GM18526 (cell line): Measurements from ENCODE around the gene IL1RAP.

ENCODE experiments used
- POLR2A ChIP-seq: IDR thresholded peaks from 3 replicates; pipeline ENCODE4 v1.6.1; 2011; ENCODE audit not compliant: insufficient read length; ENCODE audit errors: extremely low read depth

IL1RAP gene

DNA sequence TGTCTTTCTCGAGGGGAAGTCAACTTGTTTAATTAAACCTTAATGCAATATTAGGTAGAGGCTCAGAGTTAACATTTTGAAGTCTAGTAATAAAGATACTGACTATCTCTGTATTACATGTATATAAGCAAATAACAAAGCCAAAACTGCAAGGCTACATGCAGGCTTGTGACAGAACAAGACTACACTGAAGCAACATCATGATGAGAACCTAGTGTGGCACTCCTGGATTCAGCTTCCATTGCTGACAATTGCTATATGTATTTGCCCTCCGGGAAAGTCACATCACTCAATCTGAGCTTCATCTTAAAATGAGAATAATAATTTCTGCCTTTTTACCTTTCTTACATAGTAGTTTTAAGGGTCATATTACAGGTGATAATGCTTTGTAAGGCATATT is 15.6 kb upstream of the IL1RAP start:
- no peak for TF ChIP-seq POLR2A

DNA sequence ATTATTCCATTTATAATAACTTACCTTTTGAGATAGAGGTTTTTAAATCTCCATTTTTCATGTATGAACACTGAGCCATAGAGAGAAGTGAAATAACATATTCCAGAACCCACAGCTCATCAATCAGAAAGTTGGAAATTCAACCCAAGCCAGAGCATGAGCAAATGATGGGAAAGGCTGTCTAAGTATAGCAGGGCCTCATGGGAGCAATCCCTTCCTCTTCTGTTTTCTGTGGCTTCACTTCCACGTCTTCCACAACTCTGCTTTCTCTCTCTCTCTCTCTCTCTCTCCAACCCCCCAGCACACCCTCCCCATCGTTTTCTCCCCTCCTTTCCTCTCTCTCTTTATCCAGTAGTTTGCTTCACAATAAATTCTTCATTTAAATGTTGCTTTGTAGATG is 14.8 kb upstream of the IL1RAP start:
- no peak for TF ChIP-seq POLR2A

DNA sequence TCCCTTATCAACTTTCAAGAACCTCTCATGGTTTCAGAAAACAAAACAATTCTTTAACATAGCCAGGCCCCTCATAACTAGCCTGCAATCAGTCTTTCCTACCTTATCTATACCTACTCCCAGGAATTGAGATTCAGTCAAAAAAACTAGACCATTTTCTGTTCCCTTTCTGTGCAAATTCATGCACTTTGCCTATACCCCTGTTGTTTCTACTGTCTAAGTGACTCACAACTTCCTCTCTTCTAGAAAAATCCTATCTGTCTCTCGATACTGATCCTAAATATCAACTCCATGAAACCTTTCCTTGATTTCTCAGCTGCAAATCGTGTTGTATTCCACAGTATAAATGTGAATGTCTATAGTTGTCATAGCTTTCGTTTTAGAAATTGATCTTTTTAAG is 10.9 kb upstream of the IL1RAP start:
- TF ChIP-seq POLR2A = no peak

DNA sequence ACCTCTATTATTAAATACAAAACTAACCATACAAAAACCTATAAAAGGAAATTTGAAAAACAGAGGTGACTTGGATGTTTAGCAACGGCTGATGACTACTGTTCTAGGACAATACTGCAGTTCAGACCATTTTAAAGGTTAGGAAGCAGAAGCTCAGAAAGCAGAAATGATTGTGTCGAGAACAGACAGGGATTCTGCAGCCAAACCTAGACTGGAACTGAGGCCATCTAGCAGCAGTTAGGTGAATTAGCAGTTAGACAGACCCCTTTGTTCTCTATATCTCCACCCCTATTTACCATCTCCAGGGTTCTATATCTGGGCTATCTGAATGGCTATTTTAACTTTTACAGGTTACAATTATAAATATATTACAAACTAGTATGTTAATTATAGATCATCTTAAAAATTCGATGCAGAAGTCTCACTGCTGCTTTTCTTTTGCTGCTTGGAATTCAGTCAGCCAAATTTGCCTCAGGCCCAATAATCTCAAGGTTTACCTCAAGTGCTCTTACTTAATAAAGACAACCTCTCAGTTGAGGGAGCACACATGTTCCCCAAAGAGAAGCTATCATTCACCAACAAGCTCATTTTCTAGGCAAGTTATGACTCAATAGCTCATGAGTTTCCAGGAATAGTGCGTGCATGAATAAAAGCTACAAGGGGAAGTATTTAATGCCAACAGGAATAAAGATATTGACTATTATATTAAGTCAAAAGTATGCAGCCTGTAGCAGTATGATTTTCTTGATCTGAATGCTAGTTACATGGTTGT is 9.3 kb upstream of the IL1RAP start:
- TF ChIP-seq POLR2A = no peak

DNA sequence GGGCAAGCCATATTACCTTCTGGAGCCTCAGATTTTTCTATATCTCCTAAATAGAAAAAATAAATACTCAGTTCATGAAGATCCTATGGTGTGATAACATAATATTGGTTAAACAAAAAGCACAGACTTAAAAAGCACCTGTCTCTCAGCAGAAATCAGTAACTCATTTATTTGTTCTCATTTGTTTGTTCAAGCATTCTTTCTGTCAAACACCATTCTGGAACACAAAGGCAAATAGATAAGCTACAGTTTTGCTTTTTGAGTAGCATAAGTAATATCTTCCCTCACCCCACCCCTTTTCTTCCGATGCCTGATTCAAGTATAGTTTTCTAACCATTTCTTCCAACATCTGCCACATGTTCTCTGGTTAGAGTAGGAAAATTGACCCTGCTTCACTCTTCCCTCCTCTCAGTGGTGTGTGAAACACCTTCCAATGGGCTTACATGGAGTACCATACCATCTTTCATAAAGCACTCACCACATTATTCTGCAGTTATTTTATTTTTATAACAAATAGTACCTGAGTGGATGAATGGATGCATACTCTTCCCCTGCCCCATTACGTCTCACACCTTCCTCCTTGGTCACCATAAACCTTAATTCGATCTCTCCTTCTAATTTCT is 8.4 kb upstream of the IL1RAP start:
- no peak for TF ChIP-seq POLR2A

- no peak for TF ChIP-seq POLR2A
Observed at GRCh38 chr3:190506271-190506670, 7.6 kb upstream of the IL1RAP start.

- TF ChIP-seq POLR2A = no peak
Observed at GRCh38 chr3:190512666-190513065, 1.2 kb upstream of the IL1RAP start.

DNA sequence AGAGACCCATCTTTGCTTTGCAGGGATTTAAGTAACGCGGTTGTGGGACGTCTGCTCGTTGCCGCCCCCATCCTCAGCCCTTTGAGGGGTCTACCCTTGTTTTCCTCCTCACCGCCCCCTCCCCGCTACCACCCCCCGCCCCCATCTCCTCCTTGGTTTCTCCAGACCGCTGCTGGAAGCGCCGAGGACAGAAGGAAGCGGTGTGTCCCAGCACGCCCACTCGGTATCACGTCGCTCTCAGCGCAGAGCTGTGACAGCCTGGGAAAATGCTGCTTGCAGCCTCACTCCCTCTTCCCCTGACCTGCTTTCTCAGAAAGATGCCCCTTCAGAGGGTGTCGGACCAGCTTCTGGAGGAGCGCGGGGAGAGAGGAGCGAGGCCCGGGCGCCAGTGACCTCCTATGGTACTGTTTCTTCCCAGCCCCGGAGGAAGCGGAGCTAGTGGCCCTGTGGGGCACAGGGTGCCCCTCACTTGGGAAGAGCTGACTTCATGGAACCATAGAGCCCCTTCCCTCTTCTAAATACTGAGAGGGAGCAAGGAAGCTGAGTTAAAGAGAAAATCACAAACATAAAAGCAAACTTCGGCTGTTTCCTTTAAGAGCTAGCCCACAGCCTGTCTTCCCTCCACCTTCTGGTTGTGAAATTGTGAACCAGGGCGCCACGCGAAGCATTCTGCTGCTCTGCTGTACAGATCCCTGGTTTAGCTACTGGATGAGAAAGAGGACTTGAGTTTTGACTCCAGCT is 698 bp downstream of the IL1RAP start:
- no peak for TF ChIP-seq POLR2A

DNA sequence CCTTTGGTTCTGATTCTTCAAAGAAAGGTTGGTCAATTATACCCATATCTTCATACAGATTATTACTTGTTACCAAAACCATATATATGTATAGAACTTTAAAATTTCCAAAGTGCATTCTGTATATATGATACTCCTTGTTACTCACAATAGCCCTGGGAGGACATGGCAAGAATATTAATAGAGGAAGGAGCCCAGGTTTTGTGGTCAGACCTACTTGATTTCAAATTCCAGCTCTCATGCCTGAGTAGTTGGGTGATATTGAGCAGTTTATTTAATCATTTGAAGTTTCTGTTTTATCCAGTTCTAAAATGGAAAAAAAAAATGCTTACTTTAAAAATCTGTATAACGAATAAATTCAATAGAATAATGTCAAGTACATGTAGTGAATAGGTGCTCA is 2.5 kb downstream of the IL1RAP start:
- TF ChIP-seq POLR2A = no peak

- TF ChIP-seq POLR2A = no peak
Observed at GRCh38 chr3:190517687-190518086, 3.8 kb downstream of the IL1RAP start.

- no peak for TF ChIP-seq POLR2A
Observed at GRCh38 chr3:190519886-190520285, 6.0 kb downstream of the IL1RAP start.

DNA sequence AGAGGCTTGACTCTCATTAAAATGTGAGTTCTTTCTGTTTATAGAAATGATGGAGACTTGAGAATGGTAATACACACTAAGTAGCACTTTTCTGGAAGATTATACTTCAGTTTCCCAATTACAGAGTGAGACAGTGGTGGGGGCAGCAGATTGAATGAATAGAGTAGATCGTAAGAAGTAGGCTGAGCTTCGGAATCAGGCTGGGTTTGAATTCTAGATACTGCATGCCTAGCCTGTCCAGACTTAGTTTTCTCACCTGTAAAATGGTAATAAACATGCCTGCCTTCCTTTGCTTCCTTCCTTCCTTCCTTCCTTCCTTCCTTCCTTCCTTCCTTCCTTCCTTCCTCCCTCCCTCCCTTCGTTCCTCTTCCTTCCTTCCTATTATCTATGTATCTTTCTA is 8.1 kb downstream of the IL1RAP start:
- no peak for TF ChIP-seq POLR2A

GRCh38 chr3:190522621-190523222 is 8.8 kb downstream of the IL1RAP start:
- no peak for TF ChIP-seq POLR2A

- TF ChIP-seq POLR2A = no peak
Observed at GRCh38 chr3:190524942-190525341, 11.1 kb downstream of the IL1RAP start.

GRCh38 chr3:190525634-190526033 is 11.7 kb downstream of the IL1RAP start:
- no peak for TF ChIP-seq POLR2A

DNA sequence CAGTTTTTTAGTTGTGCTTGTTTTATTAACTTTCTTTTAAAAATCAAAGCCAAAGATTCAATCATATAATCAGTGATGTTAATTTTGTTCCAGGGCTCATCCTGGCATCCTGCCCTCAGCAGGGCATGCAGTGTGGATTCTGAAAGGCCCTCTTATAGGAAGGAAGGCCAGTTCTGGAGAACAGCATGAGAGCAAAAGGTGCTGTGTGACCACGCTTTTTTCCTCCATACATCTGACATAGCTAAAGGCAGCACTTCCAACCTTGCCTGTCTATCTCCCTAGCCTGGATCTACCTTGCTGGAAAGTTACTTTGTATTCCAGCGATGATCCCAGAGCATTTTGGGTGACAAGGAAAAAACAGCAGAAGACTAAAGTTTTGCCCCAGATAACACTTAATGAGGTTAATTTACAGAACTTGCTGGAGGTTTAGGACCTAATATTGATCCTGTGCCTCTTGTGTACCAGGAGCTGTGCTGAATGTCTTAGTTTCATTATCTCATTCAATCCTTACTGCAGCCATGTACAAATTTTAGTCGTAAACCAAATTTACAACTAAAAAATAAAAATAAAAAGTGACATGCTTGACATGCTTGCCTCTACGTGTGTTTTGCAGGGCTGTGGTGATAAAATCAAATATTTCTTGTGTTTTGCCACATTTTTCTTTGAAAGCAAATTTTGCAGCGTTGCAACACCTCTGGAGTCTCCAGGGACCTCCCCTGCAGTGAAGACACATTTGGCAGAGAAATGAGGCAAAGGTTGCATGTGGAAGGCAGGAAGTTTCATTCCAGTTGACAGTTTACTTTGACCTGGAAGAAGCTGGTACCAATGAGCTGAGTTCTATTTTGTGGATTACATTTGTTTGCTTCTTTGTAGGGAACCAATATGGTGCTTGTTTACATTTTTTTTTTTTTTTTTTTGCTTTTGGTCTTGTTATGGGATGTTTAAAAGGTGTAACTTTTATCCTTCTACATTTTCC is 13.2 kb downstream of the IL1RAP start:
- no peak for TF ChIP-seq POLR2A
